Measurements from ENCODE around the gene SARNP.

DNA sequence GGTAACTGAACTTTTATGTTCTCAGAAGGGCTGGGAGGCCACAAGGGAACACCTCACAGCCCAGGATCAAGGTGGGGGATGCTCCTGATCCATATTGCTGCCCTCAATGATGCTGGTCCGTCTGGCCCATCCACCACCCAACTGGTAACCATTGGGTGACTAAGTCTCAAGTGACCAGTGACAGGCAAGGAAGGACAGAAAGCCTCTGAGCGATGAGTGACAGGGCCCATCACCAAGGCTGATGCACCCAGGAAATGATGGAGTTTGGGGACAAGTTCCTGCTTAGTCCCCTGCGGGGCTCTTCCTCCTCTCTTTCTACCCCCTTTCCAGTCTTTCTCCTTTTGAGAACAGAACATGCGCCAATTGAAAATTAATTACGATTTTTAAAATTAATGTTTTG is 27.8 kb upstream of the SARNP start:
- TF ChIP-seq, protein P1, sequence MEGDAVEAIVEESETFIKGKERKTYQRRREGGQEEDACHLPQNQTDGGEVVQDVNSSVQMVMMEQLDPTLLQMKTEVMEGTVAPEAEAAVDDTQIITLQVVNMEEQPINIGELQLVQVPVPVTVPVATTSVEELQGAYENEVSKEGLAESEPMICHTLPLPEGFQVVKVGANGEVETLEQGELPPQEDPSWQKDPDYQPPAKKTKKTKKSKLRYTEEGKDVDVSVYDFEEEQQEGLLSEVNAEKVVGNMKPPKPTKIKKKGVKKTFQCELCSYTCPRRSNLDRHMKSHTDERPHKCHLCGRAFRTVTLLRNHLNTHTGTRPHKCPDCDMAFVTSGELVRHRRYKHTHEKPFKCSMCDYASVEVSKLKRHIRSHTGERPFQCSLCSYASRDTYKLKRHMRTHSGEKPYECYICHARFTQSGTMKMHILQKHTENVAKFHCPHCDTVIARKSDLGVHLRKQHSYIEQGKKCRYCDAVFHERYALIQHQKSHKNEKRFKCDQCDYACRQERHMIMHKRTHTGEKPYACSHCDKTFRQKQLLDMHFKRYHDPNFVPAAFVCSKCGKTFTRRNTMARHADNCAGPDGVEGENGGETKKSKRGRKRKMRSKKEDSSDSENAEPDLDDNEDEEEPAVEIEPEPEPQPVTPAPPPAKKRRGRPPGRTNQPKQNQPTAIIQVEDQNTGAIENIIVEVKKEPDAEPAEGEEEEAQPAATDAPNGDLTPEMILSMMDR (conservative IDR thresholded peaks at IDR 0.05 in 1 of 2, IDR thresholded peaks at IDR 0.05 in 1 of 2; ENCODE audit: low read depth in 1 of 2, low read length in 2 of 2), result no peak
- no peak for TF ChIP-seq EZH2 (IDR thresholded peaks at IDR 0.05; ENCODE audit: low read length, missing control alignments)
